WTC11 (cell line): ENCODE data around the gene IRAG1. TPM values are rescaled to one million over a fixed set of nuclear protein-coding genes. Genes with fewer than 3 reads are reported as not detected.

ENCODE experiments used
- ATAC-seq: fragments of 200-7000 bp; cut with Tn5 transposase; 2 replicates; pipeline ENCODE4 v1.10.0; 2021; ENCODE audit warnings: mild to moderate bottlenecking, moderate library complexity
- CTCF ChIA-PET: fragments of 300-600 bp; sonication (Branson Sonifier 250); formaldehyde crosslinking; loops from one replicate; lab custom pipeline; 2021; ENCODE audit warnings: antibody characterized with exemption; lab: Charles Lee
- POLR2A ChIA-PET: fragments of 350-600 bp; sonication (Branson Sonifier 250); formaldehyde crosslinking; loops from one replicate; lab custom pipeline; 2021; ENCODE audit warnings: antibody characterized with exemption; lab: Charles Lee
- DNase-seq: peaks from one replicate; pipeline ENCODE4 v3.0.0; 2021; ENCODE audit warnings: low spot score
- H3K27ac Mint-ChIP-seq: 2 replicates; pipeline ENCODE4 v1.8.0; 2021; ENCODE audit warnings: mixed read lengths
- H3K27me3 Mint-ChIP-seq: 2 replicates; pipeline ENCODE4 v1.8.0; 2021; ENCODE audit warnings: low read depth, mild to moderate bottlenecking, moderate library complexity, mixed read lengths
- H3K36me3 Mint-ChIP-seq: 2 replicates; pipeline ENCODE4 v1.8.0; 2021; ENCODE audit warnings: mixed read lengths
- H3K4me1 Mint-ChIP-seq: 2 replicates; pipeline ENCODE4 v1.8.0; 2022; ENCODE audit warnings: mixed read lengths
- H3K4me3 Mint-ChIP-seq: 2 replicates; pipeline ENCODE4 v1.8.0; 2021; ENCODE audit warnings: mild to moderate bottlenecking, moderate library complexity, mixed read lengths
- H3K9me3 Mint-ChIP-seq: 2 replicates; pipeline ENCODE4 v1.8.0; 2021; ENCODE audit warnings: mixed read lengths
- AFF4 ChIP-seq: sonication (generic); formaldehyde crosslinking; IDR thresholded peaks from 2 replicates; pipeline ENCODE4 v1.8.1; 2023; ENCODE audit warnings: mild to moderate bottlenecking, missing genetic modification reagents, borderline replicate concordance
- CREB1 ChIP-seq: sonication (generic); formaldehyde crosslinking; IDR thresholded peaks from 2 replicates; pipeline ENCODE4 v1.8.0; 2023; ENCODE audit warnings: mild to moderate bottlenecking, missing genetic modification reagents
- E2F5 ChIP-seq: sonication (generic); formaldehyde crosslinking; IDR thresholded peaks from 2 replicates; pipeline ENCODE4 v1.8.1; 2022; ENCODE audit warnings: mild to moderate bottlenecking, moderate library complexity, missing genetic modification reagents
- ETV6 ChIP-seq: sonication (generic); formaldehyde crosslinking; IDR thresholded peaks from 2 replicates; pipeline ENCODE4 v1.8.1; 2022; ENCODE audit warnings: mild to moderate bottlenecking, missing genetic modification reagents
- FOXK1 ChIP-seq: sonication (generic); formaldehyde crosslinking; IDR thresholded peaks from 2 replicates; pipeline ENCODE4 v1.8.0; 2022; ENCODE audit warnings: mild to moderate bottlenecking, moderate library complexity, missing genetic modification reagents
- GRHL2 ChIP-seq: fragments of 250-450 bp; sonication (Bioruptor Pico); IDR thresholded peaks from 2 replicates; pipeline ENCODE4 v1.8.0; 2022; ENCODE audit warnings: mild to moderate bottlenecking, moderate library complexity; ENCODE audit not compliant: insufficient replicate concordance, severe bottlenecking
- IRF2 ChIP-seq: sonication (generic); formaldehyde crosslinking; IDR thresholded peaks from 2 replicates; pipeline ENCODE4 v1.8.0; 2022; ENCODE audit warnings: low read depth, missing genetic modification reagents, borderline replicate concordance
- MLX ChIP-seq: sonication (generic); formaldehyde crosslinking; IDR thresholded peaks from 2 replicates; pipeline ENCODE4 v1.8.1; 2023; ENCODE audit warnings: mild to moderate bottlenecking, missing genetic modification reagents, moderate library complexity
- NFYB ChIP-seq: sonication (generic); formaldehyde crosslinking; conservative IDR thresholded peaks from 2 replicates; pipeline ENCODE4 v1.8.0; 2022; ENCODE audit warnings: low read depth, missing genetic modification reagents
- NR2C2 ChIP-seq: sonication (generic); formaldehyde crosslinking; IDR thresholded peaks from 2 replicates; pipeline ENCODE4 v1.8.0; 2022; ENCODE audit warnings: mild to moderate bottlenecking, missing genetic modification reagents
- NR3C1 ChIP-seq: sonication (generic); formaldehyde crosslinking; conservative IDR thresholded peaks from 2 replicates; pipeline ENCODE4 v1.8.1; 2023; ENCODE audit warnings: low read depth, mild to moderate bottlenecking, missing genetic modification reagents
- RORB ChIP-seq: fragments of 250-450 bp; sonication (Bioruptor Pico); IDR thresholded peaks from 2 replicates; pipeline ENCODE4 v1.9.0; 2021; ENCODE audit warnings: mild to moderate bottlenecking
- TCF7 ChIP-seq: sonication (generic); formaldehyde crosslinking; IDR thresholded peaks from 2 replicates; pipeline ENCODE4 v1.8.0; 2022; ENCODE audit warnings: mild to moderate bottlenecking, low read depth, missing genetic modification reagents, moderate library complexity
- TEAD1 ChIP-seq: sonication (generic); formaldehyde crosslinking; IDR thresholded peaks from 2 replicates; pipeline ENCODE4 v1.8.0; 2022; ENCODE audit warnings: mild to moderate bottlenecking, missing genetic modification reagents
- ZMAT4 ChIP-seq: fragments of 250-450 bp; sonication (Bioruptor Pico); IDR thresholded peaks from 2 replicates; pipeline ENCODE4 v1.9.0; 2021; ENCODE audit warnings: mild to moderate bottlenecking
- ZNF219 ChIP-seq: sonication (generic); formaldehyde crosslinking; IDR thresholded peaks from 2 replicates; pipeline ENCODE4 v1.8.0; 2023; ENCODE audit warnings: missing genetic modification reagents, mild to moderate bottlenecking, borderline replicate concordance
- ZNF263 ChIP-seq: sonication (generic); formaldehyde crosslinking; IDR thresholded peaks from 2 replicates; pipeline ENCODE4 v1.8.1; 2022; ENCODE audit warnings: low read depth, mild to moderate bottlenecking, moderate library complexity, missing genetic modification reagents
- ZNF317 ChIP-seq: sonication (generic); formaldehyde crosslinking; IDR thresholded peaks from 2 replicates; pipeline ENCODE4 v1.8.1; 2023; ENCODE audit warnings: low read depth, mild to moderate bottlenecking, moderate library complexity, missing genetic modification reagents, borderline replicate concordance
- total RNA-seq: library from RNA; stranded (reverse); gene quantifications from 3 replicates; pipeline ENCODE4 v1.2.3, GENCODE V29; 2021
- TF ChIP-seq, protein P1 (sequence below): sonication (generic); formaldehyde crosslinking; IDR thresholded peaks from 2 replicates; pipeline ENCODE4 v1.8.1; 2023; ENCODE audit warnings: mild to moderate bottlenecking, missing genetic modification reagents
- TF ChIP-seq, protein P2 (sequence below): fragments of 250-450 bp; sonication (Bioruptor Pico); IDR thresholded peaks from 2 replicates; pipeline ENCODE4 v2.1.2; 2022; ENCODE audit warnings: mild to moderate bottlenecking, moderate library complexity
- TF ChIP-seq, protein P3 (sequence below): sonication (generic); formaldehyde crosslinking; IDR thresholded peaks from 2 replicates; pipeline ENCODE4 v1.8.0; 2022; ENCODE audit warnings: mild to moderate bottlenecking, missing genetic modification reagents

Gene IRAG1
- total RNA-seq, 1 experiment from 2014 or later: 2.8 TPM

- Mint-ChIP-seq H3K27ac (no peak overlapping the region), H3K9me3 (no peaks in the 10 kb centered on the region), H3K4me3 (no peak overlapping the region), H3K27me3 (no peaks in the 10 kb centered on the region)
- DNase-seq: no peak
- ATAC-seq: no peak
- CTCF ChIA-PET: no interaction called here
- TF ChIP-seq CREB1 (CRISPR knock-in tag): no peak
- TF ChIP-seq, protein P1, sequence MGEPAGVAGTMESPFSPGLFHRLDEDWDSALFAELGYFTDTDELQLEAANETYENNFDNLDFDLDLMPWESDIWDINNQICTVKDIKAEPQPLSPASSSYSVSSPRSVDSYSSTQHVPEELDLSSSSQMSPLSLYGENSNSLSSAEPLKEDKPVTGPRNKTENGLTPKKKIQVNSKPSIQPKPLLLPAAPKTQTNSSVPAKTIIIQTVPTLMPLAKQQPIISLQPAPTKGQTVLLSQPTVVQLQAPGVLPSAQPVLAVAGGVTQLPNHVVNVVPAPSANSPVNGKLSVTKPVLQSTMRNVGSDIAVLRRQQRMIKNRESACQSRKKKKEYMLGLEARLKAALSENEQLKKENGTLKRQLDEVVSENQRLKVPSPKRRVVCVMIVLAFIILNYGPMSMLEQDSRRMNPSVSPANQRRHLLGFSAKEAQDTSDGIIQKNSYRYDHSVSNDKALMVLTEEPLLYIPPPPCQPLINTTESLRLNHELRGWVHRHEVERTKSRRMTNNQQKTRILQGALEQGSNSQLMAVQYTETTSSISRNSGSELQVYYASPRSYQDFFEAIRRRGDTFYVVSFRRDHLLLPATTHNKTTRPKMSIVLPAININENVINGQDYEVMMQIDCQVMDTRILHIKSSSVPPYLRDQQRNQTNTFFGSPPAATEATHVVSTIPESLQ (CRISPR knock-in tag): no peak
- TF ChIP-seq NR3C1 (CRISPR knock-in tag): no peak
- TF ChIP-seq IRF2 (CRISPR knock-in tag): no peak
- TF ChIP-seq, all 79 proteins: peak for 0
- POLR2A ChIA-PET: no interaction called here
- Mint-ChIP-seq H3K4me1 (no peaks in the 10 kb centered on the region), H3K36me3 (no peaks in the 10 kb centered on the region)
Measured at GRCh38 chr11:10650166-10650565, 43.4 kb downstream of the IRAG1 start.

- DNase-seq (no peak), ATAC-seq (no peak)
- TF ChIP-seq TCF7 (CRISPR knock-in tag) (no peak), E2F5 (CRISPR knock-in tag) (no peak), GRHL2 (CRISPR knock-in tag) (no peak), NFYB (no peak), TEAD1 (no peak), ZNF219 (CRISPR knock-in tag) (no peak), ZNF263 (CRISPR knock-in tag) (no peak), CREB1 (CRISPR knock-in tag) (no peak), MLX (CRISPR knock-in tag) (no peak), FOXK1 (no peak), RORB (CRISPR knock-in tag) (no peak), ZMAT4 (CRISPR knock-in tag) (no peak), ETV6 (CRISPR knock-in tag) (no peak), AFF4 (CRISPR knock-in tag) (no peak), ZNF317 (no peak), NR2C2 (CRISPR knock-in tag) (no peak)
- TF ChIP-seq, protein P2, sequence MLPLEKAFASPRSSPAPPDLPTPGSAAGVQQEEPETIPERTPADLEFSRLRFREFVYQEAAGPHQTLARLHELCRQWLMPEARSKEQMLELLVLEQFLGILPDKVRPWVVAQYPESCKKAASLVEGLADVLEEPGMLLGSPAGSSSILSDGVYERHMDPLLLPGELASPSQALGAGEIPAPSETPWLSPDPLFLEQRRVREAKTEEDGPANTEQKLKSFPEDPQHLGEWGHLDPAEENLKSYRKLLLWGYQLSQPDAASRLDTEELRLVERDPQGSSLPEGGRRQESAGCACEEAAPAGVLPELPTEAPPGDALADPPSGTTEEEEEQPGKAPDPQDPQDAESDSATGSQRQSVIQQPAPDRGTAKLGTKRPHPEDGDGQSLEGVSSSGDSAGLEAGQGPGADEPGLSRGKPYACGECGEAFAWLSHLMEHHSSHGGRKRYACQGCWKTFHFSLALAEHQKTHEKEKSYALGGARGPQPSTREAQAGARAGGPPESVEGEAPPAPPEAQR (CRISPR knock-in tag): no peak
- TF ChIP-seq, protein P3, sequence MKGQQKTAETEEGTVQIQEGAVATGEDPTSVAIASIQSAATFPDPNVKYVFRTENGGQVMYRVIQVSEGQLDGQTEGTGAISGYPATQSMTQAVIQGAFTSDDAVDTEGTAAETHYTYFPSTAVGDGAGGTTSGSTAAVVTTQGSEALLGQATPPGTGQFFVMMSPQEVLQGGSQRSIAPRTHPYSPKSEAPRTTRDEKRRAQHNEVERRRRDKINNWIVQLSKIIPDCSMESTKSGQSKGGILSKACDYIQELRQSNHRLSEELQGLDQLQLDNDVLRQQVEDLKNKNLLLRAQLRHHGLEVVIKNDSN (CRISPR knock-in tag): no peak
- no peak overlapping the region for H3K4me3 Mint-ChIP-seq
- ChIA-PET POLR2A (no interaction called here), CTCF (no interaction called here)
- no peaks in the 10 kb centered on the region for H3K27me3 Mint-ChIP-seq
- no peaks in the 10 kb centered on the region for H3K36me3 Mint-ChIP-seq
- H3K4me1 Mint-ChIP-seq: no peaks in the 10 kb centered on the region
- no peaks in the 10 kb centered on the region for H3K9me3 Mint-ChIP-seq
- no peak overlapping the region for H3K27ac Mint-ChIP-seq
Measured at GRCh38 chr11:10648871-10649270, 44.7 kb downstream of the IRAG1 start.
